Esophagus squamous epithelium (tissue), 4 donors: Measurements from ENCODE around the gene CSNK1G2.

ENCODE experiments used
- CTCF ChIP-seq, 6 experiments: fragments of 450-650 bp in 4 of 6; fragments of 200-600 bp in 2 of 6; sonication (generic) in 2 of 6; IDR thresholded peaks; one replicate each; pipeline ENCODE4 v1.5.1; 2016 to 2019; ENCODE audit warnings: antibody characterized with exemption in 6 of 6, mild to moderate bottlenecking in 4 of 6, moderate library complexity in 4 of 6
- POLR2A ChIP-seq, 4 donors: fragments of 450-650 bp; IDR thresholded peaks; one replicate each; pipeline ENCODE4 v1.6.1; 2017; ENCODE audit warnings: antibody characterized with exemption in 4 of 4, mild to moderate bottlenecking in 4 of 4, moderate library complexity in 3 of 4

- no peak for TF ChIP-seq CTCF (IDR thresholded peaks at IDR 0.05)
- TF ChIP-seq POLR2A (IDR thresholded peaks at IDR 0.05): no peak
Measured at GRCh38 chr19:1977120-1977519, 36.1 kb downstream of the CSNK1G2 start.
